ENCODE measurements around the gene RBMS1.

Gene RBMS1

GRCh38 chr2:160246356-160246755 lies 247.3 kb downstream of the RBMS1 start:
- no peak overlapping the region for H3K4me3 ChIP-seq (replicated peaks; ENCODE audit: insufficient read depth, low read length)
- H3K27ac ChIP-seq (replicated peaks), result no peak overlapping the region
- TF ChIP-seq REST (IDR thresholded peaks at IDR 0.05; ENCODE audit: insufficient replicate concordance, low read depth), result no peak
- TF ChIP-seq POLR2AphosphoS5 (IDR thresholded peaks at IDR 0.05; ENCODE audit: low read depth), result no peak
- no peak for TF ChIP-seq CTCF (IDR thresholded peaks at IDR 0.05; ENCODE audit: insufficient read depth, low read length)
- TF ChIP-seq GABPA (IDR thresholded peaks at IDR 0.05; ENCODE audit: low read depth), result no peak
- TF ChIP-seq SPI1 (IDR thresholded peaks at IDR 0.05; ENCODE audit: borderline replicate concordance, low read depth), result no peak
- no peak for DNase-seq (ENCODE audit: low read depth in 1 of 2, low spot score in 1 of 2)
- no peaks in the 10 kb centered on the region for H3K27me3 ChIP-seq (ENCODE audit: insufficient read depth, poor library complexity, severe bottlenecking)

GRCh38 chr2:160245614-160246155 lies 247.9 kb downstream of the RBMS1 start:
- peak; percentile 49; the same call in 1 of the 2 replicates for TF ChIP-seq SPI1 (IDR thresholded peaks at IDR 0.05; ENCODE audit: borderline replicate concordance, low read depth)
- no peak for TF ChIP-seq REST (IDR thresholded peaks at IDR 0.05; ENCODE audit: insufficient replicate concordance, low read depth)
- Histone ChIP-seq H3K4me3 (replicated peaks; ENCODE audit: insufficient read depth, low read length) (no peak overlapping the region), H3K27me3 (ENCODE audit: insufficient read depth, poor library complexity, severe bottlenecking) (no peaks in the 10 kb centered on the region), H3K27ac (replicated peaks) (no peak overlapping the region)
- no peak for DNase-seq (ENCODE audit: low read depth in 1 of 2, low spot score in 1 of 2)

GRCh38 chr2:160242893-160243564 lies 250.6 kb downstream of the RBMS1 start:
- no peak for DNase-seq (ENCODE audit: low read depth in 1 of 2, low spot score in 1 of 2)
- Histone ChIP-seq H3K4me3 (replicated peaks; ENCODE audit: insufficient read depth, low read length) (no peak overlapping the region), H3K27me3 (ENCODE audit: insufficient read depth, poor library complexity, severe bottlenecking) (no peaks in the 10 kb centered on the region), H3K27ac (replicated peaks) (no peak overlapping the region)
- TF ChIP-seq CTCF (IDR thresholded peaks at IDR 0.05; ENCODE audit: insufficient read depth, low read length) (no peak), GABPA (IDR thresholded peaks at IDR 0.05; ENCODE audit: low read depth) (no peak), POLR2AphosphoS5 (IDR thresholded peaks at IDR 0.05; ENCODE audit: low read depth) (no peak), SPI1 (IDR thresholded peaks at IDR 0.05; ENCODE audit: borderline replicate concordance, low read depth) (no peak), REST (IDR thresholded peaks at IDR 0.05; ENCODE audit: insufficient replicate concordance, low read depth) (no peak)

All from HL-60 (cell line).